OCI-LY1 (cell line): ENCODE results near the gene IRF5.

Source experiments
- H2AFZ ChIP-seq: fragments of 200-600 bp; sonication (generic), shearing (Covaris generic); 2 replicates; pipeline ENCODE4 v1.6.0; 2014; ENCODE audit warnings: antibody characterized with exemption, mild to moderate bottlenecking, low read length
- H3F3A ChIP-seq: fragments of 200-600 bp; sonication (generic), shearing (Covaris generic); 2 replicates; pipeline ENCODE4 v1.6.0; 2014; ENCODE audit warnings: mild to moderate bottlenecking, antibody characterized with exemption, low read length, moderate library complexity; ENCODE audit not compliant: insufficient read depth
- H3K27ac ChIP-seq: fragments of 200-600 bp; sonication (generic); 2 replicates; pipeline ENCODE4 v1.5.1; 2014; ENCODE audit warnings: low read length, mixed run types, mild to moderate bottlenecking, low read depth; ENCODE audit not compliant: poor library complexity, severe bottlenecking
- H3K27me3 ChIP-seq: fragments of 200-600 bp; sonication (generic); 2 replicates; pipeline ENCODE4 v1.6.0; 2014; ENCODE audit warnings: antibody characterized with exemption, mild to moderate bottlenecking, low read length, moderate library complexity; ENCODE audit not compliant: insufficient read depth
- H3K36me3 ChIP-seq: fragments of 200-600 bp; sonication (generic); 2 replicates; pipeline ENCODE4 v1.6.1; 2014; ENCODE audit warnings: mild to moderate bottlenecking, antibody characterized with exemption, low read length, moderate library complexity, mixed read lengths; ENCODE audit not compliant: insufficient read depth
- H3K4me1 ChIP-seq: fragments of 200-600 bp; sonication (generic); 2 replicates; pipeline ENCODE4 v1.5.1; 2014; ENCODE audit warnings: mild to moderate bottlenecking, low read length, moderate library complexity; ENCODE audit not compliant: insufficient read depth, severe bottlenecking
- H3K4me2 ChIP-seq: fragments of 200-600 bp; sonication (generic), shearing (Covaris generic); 2 replicates; pipeline ENCODE4 v1.6.1; 2014; ENCODE audit warnings: low read length
- H3K4me3 ChIP-seq: fragments of 200-600 bp; sonication (generic); 2 replicates; pipeline ENCODE4 v1.5.1; 2014; ENCODE audit warnings: low read length, low read depth, mild to moderate bottlenecking, mixed read lengths; ENCODE audit not compliant: poor library complexity, severe bottlenecking
- H3K79me2 ChIP-seq: fragments of 200-600 bp; shearing (Covaris generic); 2 replicates; pipeline ENCODE4 v1.6.1; 2016; ENCODE audit warnings: mixed run types, low read length, mixed read lengths; ENCODE audit not compliant: insufficient read depth
- H3K9ac ChIP-seq: fragments of 200-600 bp; sonication (generic), shearing (Covaris generic); 2 replicates; pipeline ENCODE4 v1.6.1; 2014; ENCODE audit warnings: mild to moderate bottlenecking, low read length, mixed read lengths
- H3K9me2 ChIP-seq: fragments of 200-600 bp; sonication (generic), shearing (Covaris generic); 2 replicates; pipeline ENCODE4 v1.6.1; 2014; ENCODE audit warnings: low read depth, mild to moderate bottlenecking, low read length, mixed read lengths
- H3K9me3 ChIP-seq: fragments of 200-600 bp; shearing (Covaris generic); 2 replicates; pipeline ENCODE4 v1.6.1; 2014; ENCODE audit warnings: low read length, mixed read lengths
- H4K20me1 ChIP-seq: fragments of 200-600 bp; sonication (generic), shearing (Covaris generic); 2 replicates; pipeline ENCODE4 v1.6.0; 2016; ENCODE audit warnings: mild to moderate bottlenecking, low read length; ENCODE audit not compliant: insufficient read depth
- EZH2 ChIP-seq: fragments of 200-600 bp; sonication (generic), shearing (Covaris generic); IDR thresholded peaks from 2 replicates; pipeline ENCODE4 v1.8.0; 2017; ENCODE audit warnings: borderline replicate concordance, mixed run types, mild to moderate bottlenecking, antibody characterized with exemption, low read length, moderate library complexity, mixed read lengths
- TF ChIP-seq, protein P1 (sequence below): fragments of 200-600 bp; sonication (generic), shearing (Covaris generic); IDR thresholded peaks from 2 replicates; pipeline ENCODE4 v1.5.1; 2017; ENCODE audit warnings: mild to moderate bottlenecking, antibody characterized with exemption, low read length, moderate library complexity, mixed read lengths

Gene IRF5

DNA sequence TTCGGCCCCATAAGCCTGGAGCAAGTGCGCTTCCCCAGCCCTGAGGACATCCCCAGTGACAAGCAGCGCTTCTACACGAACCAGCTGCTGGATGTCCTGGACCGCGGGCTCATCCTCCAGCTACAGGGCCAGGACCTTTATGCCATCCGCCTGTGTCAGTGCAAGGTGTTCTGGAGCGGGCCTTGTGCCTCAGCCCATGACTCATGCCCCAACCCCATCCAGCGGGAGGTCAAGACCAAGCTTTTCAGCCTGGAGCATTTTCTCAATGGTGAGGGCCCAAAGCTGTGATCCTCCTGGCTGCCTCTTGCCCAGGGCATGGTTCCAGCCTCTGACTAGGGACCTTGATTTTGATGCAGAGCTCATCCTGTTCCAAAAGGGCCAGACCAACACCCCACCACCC is 10.1 kb downstream of the IRF5 start:
- H3K4me2 ChIP-seq = no peak overlapping the region
- H2AFZ ChIP-seq = no peak overlapping the region
- H3K4me1 ChIP-seq = no peaks in the 10 kb centered on the region
- no peaks in the 10 kb centered on the region for H3K27me3 ChIP-seq
- H3K4me3 ChIP-seq = no peak overlapping the region
- no peaks in the 10 kb centered on the region for H3F3A ChIP-seq
- no peaks in the 10 kb centered on the region for H3K9me3 ChIP-seq
- H3K9me2 ChIP-seq = no peaks in the 10 kb centered on the region
- H3K79me2 ChIP-seq = no peaks in the 10 kb centered on the region
- H3K27ac ChIP-seq = no peak overlapping the region
- H4K20me1 ChIP-seq = no peaks in the 10 kb centered on the region
- peaks cover 26% of the 10 kb centered on the region; the same call in 1 of the 2 replicates for H3K36me3 ChIP-seq
- TF ChIP-seq, protein P1, sequence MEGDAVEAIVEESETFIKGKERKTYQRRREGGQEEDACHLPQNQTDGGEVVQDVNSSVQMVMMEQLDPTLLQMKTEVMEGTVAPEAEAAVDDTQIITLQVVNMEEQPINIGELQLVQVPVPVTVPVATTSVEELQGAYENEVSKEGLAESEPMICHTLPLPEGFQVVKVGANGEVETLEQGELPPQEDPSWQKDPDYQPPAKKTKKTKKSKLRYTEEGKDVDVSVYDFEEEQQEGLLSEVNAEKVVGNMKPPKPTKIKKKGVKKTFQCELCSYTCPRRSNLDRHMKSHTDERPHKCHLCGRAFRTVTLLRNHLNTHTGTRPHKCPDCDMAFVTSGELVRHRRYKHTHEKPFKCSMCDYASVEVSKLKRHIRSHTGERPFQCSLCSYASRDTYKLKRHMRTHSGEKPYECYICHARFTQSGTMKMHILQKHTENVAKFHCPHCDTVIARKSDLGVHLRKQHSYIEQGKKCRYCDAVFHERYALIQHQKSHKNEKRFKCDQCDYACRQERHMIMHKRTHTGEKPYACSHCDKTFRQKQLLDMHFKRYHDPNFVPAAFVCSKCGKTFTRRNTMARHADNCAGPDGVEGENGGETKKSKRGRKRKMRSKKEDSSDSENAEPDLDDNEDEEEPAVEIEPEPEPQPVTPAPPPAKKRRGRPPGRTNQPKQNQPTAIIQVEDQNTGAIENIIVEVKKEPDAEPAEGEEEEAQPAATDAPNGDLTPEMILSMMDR = no peak
- TF ChIP-seq EZH2 = no peak
- H3K9ac ChIP-seq = no peak overlapping the region

DNA sequence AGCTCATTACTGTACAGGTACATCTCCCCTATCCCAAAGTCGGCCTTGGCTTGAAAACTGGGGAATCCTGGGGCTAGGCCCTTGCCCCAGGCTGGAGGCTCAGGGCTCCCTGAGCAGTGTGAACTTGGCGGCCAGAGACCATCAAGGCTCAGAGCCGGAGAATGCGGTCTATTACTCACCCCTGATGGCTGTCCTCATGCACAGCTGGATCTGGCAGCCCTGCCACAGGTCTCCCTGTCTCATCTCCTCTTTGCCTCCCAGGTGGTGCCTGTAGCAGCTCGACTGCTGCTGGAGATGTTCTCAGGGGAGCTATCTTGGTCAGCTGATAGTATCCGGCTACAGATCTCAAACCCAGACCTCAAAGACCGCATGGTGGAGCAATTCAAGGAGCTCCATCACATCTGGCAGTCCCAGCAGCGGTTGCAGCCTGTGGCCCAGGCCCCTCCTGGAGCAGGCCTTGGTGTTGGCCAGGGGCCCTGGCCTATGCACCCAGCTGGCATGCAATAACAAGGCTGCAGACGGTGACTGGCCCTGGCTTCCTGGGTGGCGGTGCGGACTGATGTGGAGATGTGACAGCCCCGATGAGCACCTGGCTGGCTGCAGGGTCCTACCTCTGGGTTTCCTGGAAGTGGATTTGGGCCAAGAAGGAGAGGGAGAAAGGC is 10.7 kb downstream of the IRF5 start:
- no peaks in the 10 kb centered on the region for H4K20me1 ChIP-seq
- no peaks in the 10 kb centered on the region for H3K9me2 ChIP-seq
- H3F3A ChIP-seq = no peaks in the 10 kb centered on the region
- H3K4me1 ChIP-seq = no peaks in the 10 kb centered on the region
- no peaks in the 10 kb centered on the region for H3K9me3 ChIP-seq
- TF ChIP-seq EZH2 = no peak
- TF ChIP-seq, protein P1 = no peak
- H2AFZ ChIP-seq = no peak overlapping the region
- peaks cover 32% of the 10 kb centered on the region; the same call in 1 of the 2 replicates for H3K36me3 ChIP-seq
- H3K79me2 ChIP-seq = no peaks in the 10 kb centered on the region
- no peak overlapping the region for H3K27ac ChIP-seq
- H3K4me2 ChIP-seq = no peak overlapping the region
- H3K9ac ChIP-seq = no peak overlapping the region
- H3K4me3 ChIP-seq = no peak overlapping the region
- H3K27me3 ChIP-seq = no peaks in the 10 kb centered on the region

DNA sequence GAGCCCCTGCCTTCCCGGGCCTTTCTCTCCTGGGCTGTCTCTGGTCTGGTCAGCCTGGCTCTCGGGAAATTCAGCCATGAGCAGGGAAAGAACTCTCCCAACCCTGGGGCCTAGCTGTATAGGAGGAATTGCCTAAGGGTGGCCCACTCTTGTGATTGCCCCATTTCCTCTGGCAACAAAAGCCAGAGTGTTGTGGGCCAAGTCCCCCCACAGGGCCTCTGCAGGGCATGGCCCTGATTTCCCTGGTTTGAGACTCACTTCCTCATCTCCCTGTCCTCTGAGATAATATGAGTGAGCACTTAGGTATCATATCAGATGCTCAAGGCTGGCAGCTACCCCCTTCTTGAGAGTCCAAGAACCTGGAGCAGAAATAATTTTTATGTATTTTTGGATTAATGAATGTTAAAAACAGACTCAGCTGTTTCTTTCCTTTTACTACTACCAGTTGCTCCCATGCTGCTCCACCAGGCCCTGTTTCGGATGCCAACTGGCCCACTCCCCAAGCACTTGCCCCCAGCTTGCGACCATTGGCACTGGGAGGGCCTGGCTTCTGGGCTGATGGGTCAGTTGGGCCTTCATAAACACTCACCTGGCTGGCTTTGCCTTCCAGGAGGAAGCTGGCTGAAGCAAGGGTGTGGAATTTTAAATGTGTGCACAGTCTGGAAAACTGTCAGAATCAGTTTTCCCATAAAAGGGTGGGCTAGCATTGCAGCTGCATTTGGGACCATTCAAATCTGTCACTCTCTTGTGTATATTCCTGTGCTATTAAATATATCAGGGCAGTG is 11.4 kb downstream of the IRF5 start:
- H3K27ac ChIP-seq = no peak overlapping the region
- no peaks in the 10 kb centered on the region for H4K20me1 ChIP-seq
- H3K4me3 ChIP-seq = no peak overlapping the region
- no peak overlapping the region for H2AFZ ChIP-seq
- no peaks in the 10 kb centered on the region for H3K9me2 ChIP-seq
- no peaks in the 10 kb centered on the region for H3K4me1 ChIP-seq
- H3K79me2 ChIP-seq = no peaks in the 10 kb centered on the region
- no peak overlapping the region for H3K9ac ChIP-seq
- H3K27me3 ChIP-seq = no peaks in the 10 kb centered on the region
- no peaks in the 10 kb centered on the region for H3K9me3 ChIP-seq
- TF ChIP-seq, protein P1 = no peak
- TF ChIP-seq EZH2 = no peak
- peaks cover 6% of the 10 kb centered on the region; the same call in 1 of the 2 replicates for H3F3A ChIP-seq
- H3K36me3 ChIP-seq = peaks cover 39% of the 10 kb centered on the region
- no peak overlapping the region for H3K4me2 ChIP-seq
